Neural progenitor cell (in vitro differentiated cells): ENCODE results near the gene SLC37A1.

Experiments used
- EZH2phosphoT487 ChIP-seq: fragments of 200-600 bp; sonication (generic); IDR thresholded peaks from 2 replicates; pipeline ENCODE4 v1.6.1; 2017; ENCODE audit warnings: antibody characterized with exemption
- TF ChIP-seq, protein P1 (sequence below): fragments of 200-600 bp; sonication (generic); IDR thresholded peaks from 2 replicates; pipeline ENCODE4 v1.5.1; 2017; ENCODE audit warnings: antibody characterized with exemption, mild to moderate bottlenecking

DNA sequence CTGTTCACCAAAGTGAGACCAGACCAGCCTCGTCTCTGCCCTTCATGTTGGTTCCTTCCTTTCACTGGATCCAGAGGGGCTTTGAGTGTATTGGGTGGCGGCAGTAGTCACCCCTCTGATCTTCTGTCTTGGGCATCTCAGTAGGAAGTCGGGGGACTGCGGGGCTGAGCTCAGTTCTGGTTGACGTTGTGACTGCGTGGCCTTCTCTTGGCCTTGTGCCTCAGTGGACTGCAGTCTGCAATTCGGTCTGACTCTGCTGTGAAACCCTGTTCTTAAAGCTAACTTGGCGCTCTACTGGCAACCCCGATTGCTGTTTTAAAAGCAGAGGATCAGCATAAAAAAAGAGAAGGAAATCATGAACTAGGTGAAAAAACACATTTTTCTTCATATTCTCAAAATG, 56.7 kb downstream of the SLC37A1 start:
- no peak for TF ChIP-seq EZH2phosphoT487
- TF ChIP-seq, protein P1, sequence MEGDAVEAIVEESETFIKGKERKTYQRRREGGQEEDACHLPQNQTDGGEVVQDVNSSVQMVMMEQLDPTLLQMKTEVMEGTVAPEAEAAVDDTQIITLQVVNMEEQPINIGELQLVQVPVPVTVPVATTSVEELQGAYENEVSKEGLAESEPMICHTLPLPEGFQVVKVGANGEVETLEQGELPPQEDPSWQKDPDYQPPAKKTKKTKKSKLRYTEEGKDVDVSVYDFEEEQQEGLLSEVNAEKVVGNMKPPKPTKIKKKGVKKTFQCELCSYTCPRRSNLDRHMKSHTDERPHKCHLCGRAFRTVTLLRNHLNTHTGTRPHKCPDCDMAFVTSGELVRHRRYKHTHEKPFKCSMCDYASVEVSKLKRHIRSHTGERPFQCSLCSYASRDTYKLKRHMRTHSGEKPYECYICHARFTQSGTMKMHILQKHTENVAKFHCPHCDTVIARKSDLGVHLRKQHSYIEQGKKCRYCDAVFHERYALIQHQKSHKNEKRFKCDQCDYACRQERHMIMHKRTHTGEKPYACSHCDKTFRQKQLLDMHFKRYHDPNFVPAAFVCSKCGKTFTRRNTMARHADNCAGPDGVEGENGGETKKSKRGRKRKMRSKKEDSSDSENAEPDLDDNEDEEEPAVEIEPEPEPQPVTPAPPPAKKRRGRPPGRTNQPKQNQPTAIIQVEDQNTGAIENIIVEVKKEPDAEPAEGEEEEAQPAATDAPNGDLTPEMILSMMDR: no peak
